HG02852 (cell line): Measurements from ENCODE around the gene SYNC.

Experiments used
- ATAC-seq: cut with Tn5 transposase; IDR thresholded peaks from one replicate; pipeline ENCODE4 v1.9.1; 2021; ENCODE audit warnings: mild to moderate bottlenecking, moderate library complexity; ENCODE audit not compliant: unreplicated experiment

SYNC gene

DNA sequence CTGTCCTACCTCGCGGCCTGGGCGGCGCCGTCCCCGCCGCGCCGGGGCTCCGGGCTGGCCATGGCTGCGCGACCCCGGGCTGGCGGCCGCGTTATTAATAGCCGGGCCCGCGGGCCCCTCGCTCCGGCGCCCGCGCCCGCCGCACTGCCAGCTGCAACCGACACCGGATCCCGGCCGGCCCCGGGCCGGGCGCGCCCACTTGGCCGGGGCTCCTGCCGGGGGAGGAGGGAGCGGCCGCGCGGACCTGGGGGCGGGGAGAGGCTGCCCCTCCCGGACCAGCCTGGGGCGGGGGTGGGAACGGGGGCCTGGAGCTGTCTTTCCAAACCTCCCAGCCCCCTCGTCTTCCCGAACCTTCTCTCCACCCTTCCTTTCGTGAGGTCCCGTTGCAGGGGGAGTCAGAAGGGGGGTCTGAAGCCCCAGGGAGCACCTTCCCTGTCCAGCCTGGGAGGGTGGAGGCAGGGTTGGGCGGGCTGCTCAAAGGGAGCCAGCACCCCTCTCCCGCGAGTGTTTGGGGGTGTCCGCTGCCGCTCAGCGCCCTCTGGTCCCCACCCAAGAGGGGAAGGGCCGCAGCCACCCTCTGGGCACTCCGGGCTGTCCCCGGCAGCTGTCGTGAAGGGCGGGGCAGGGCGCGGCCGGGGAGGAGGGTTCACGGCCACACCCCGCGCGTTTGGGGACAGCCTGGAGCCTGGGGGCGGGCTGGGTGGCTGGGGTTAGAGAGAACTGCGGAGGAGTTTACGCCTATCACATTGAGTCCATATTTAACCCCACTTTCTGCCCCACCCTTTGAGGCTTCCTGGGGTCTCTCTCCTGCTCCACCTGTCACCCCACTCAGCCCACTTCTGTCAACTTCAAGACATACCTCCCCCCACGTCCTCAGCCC is at the start of gene SYNC:
SYNC (minus strand) TSS at position 172 of the 880 bp plus-strand sequence; CDS start at position 62, 110 bp downstream.
- ATAC-seq, result no peak

GRCh38 chr1:32749771-32750170 is 47.2 kb upstream of the SYNC start:
- ATAC-seq, result no peak

DNA sequence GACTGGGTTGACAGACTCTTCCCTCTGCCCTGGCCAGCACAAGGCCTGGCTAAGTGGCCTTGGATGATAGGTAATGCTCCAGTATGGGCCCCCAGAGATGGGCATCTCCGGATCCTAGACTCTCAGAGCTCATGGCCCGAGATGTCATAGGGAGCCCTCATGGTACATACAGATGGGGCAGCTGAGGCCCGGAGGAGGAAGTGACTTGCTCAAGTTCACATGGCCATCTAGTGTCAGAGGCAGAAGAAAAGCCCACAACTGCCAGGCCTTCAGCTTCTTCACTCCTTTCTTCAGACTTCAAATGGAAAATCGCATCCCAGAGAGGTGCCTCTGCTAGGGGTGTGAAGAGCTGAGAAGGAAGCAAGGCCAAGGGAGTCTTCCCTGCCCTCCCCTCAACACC is 46.8 kb upstream of the SYNC start:
- ATAC-seq, result no peak

DNA sequence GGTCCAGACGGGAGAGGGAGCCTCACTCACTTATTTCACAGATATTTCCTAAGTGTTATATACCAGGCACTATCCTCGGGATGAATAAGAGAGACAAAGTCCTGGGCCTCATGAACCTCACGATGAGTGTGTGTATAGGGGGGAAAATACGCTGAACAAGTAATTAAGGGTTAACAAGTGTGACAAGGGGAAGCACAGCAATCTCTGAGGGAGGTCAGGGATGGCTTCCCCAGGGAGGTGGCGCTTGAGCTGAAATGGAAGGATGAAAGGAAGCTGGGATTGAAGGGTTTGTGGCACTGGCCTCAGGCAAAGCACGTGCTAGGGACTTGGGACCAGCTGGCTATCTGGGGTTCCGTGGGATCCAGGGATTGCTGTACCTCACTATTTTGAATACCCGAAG is 46.4 kb upstream of the SYNC start:
- ATAC-seq, result no peak

DNA sequence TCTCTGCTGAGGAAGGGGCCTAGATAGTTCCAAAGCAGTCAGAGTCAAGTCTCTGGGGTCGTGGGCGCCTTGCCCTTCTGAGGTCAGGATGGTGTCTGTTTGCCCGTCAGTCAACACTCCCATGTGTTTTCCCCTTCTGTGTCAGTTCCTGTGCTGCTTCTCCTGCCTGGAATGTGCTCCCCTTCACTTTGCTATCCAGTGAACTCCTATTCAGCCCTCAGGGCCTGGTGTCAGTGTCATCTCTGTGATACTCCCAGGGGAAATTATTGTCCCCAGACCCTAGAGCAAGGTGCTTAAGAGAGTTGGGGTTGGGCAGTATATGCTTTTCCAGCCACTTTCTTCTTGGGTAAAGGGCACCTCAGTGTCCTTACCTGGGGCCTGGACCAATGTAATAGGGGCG is 45.8 kb upstream of the SYNC start:
- ATAC-seq, result no peak

- no peak for ATAC-seq
These were observed 43.6 kb upstream of the SYNC start for GRCh38 chr1:32746130-32746529.

- ATAC-seq, result no peak
These were observed 41.5 kb upstream of the SYNC start for GRCh38 chr1:32744071-32744425.

DNA sequence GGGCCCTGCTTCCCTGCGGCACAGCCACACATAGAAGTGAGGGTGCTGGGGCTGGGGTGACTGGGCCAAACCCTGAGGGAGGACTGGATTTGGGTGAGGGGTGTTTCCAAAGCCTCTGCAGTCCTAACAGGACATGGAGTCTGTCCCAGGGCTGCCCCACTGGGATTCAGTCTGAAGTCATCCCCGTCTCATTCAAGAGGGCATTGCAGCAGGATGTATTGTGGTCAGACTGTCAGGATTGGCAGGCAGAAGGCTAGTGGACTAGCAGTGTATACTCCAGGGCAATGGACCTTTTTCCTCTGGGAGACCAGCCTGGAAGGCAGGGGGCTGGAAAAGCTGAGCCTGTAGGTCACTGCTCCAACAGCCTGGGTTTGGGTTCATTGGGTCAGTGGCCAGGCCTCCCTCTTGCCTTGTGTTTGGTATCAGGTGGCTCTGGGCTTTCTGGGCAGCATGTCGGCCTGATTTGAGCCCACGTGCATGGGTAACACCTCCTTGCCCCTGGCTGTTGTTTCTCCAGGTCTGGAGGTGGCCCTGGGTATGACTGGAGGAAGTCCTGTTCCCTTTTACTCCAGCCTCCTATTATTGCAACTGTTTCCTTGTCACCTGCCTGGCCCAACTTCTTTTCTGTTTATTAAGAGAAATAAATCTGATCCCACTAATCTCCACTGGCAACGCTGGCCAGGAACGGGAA is 41.0 kb upstream of the SYNC start:
- ATAC-seq, result no peak

DNA sequence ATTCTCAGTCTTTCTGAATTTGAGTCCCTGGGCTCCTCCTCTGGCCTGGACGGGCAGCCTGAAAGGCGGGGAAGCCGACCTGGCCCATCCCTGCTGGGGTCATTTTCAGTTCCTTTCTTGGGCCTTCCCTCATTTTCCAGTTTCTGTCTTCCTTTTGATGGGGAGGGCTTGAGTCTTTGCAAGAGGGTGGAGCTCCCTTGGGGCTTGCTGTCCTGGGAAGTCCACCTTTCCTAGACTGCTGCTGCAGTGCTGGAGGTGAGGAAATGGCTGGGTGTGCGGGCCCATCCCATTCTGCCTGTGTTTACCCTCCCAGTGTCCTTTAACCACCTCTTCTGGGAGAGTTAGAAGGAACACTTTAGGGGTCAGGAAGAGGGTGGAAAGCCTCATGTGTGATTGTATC is 40.4 kb upstream of the SYNC start:
- no peak for ATAC-seq

- ATAC-seq, result no peak
These were observed 39.8 kb upstream of the SYNC start for GRCh38 chr1:32742199-32742947.

- ATAC-seq, result no peak
These were observed 39.0 kb upstream of the SYNC start for GRCh38 chr1:32741413-32742198.

GRCh38 chr1:32741059-32741412 is 38.5 kb upstream of the SYNC start:
- ATAC-seq, result no peak

DNA sequence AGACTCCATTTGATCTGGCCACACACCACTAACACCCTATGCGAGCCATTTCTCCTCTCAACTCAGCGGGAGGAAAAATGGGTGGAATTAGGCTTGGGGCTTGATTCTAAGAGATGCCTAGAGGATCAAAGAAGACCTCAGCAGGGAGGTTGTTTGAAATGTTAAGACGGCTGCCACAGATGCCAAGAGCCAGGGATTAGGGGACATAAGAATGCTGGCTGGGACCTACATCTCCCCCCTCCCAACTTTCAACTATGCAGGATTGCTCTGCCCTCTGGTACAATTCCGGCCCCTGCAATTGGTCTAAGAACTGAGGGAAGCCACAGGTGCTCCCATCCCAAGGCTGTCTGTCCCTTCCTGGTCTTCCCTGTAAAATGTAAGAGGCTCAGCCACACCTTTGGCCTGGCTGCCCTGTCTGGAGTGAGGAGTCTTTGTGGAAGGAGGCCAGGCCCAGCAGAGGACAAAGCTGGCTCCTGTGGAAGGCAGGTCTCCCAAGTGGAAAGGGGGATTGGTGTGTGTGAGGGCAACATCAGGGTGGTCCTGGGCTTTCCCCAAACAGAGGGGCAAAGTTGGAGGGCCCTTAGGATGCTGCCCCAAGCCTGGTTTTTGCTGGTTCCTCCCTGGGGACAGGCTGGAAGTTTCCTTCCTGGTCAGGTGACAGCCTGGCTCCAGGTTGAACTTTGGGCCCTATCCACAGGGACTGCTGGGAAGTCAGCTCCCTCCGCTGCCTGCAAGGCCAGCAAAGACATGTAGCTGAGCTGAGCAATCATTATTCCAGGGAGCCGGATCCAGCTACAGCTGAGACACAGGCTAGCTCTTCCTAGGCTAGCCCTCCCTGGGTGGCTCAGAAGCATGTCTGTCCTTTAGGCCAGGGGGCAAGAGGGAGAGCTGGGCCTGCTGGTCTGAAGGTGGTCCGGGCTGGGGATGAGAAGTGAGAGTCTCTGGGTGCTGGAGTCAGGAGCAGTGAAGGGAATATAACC is 34.5 kb upstream of the SYNC start:
- no peak for ATAC-seq

- no peak for ATAC-seq
These were observed 31.2 kb upstream of the SYNC start for GRCh38 chr1:32733582-32734321.

DNA sequence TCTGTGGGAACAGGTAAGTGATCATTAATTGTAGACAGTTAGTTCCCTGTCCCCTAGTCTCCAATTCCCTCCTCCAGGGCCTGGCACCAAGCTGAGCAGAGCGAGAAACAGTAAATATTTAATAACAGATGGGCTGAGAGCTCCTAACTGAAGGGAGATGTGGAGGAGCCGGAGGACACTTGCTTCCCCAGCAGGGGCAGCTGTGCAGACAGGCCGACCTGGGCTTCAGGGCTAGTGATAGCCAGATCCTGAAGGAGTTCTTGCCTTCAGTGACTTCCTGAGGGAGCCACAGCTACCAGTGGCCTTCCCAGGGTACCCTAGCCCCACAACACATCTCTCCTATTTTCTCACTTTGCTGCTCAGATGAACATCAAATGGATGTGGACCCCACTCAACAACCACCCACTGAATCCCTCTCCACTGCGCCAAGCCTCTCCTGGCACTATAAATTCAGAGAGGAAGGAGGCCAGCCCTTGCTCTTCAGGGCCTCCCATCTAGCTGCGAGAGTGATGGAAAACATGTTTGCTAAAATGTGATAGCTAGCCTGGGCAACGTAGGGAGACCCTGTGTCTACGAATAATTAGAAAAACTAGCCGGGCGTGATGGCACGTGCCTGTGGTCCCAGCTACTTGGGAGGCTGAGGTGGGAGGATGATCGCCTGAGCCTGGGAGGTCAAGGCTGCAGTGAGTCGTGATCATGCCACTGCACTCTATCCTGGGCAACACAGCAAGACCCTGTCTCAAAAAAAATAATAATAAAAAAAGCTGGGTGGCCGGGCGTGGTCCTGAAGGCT is 26.9 kb upstream of the SYNC start:
- ATAC-seq, result no peak

DNA sequence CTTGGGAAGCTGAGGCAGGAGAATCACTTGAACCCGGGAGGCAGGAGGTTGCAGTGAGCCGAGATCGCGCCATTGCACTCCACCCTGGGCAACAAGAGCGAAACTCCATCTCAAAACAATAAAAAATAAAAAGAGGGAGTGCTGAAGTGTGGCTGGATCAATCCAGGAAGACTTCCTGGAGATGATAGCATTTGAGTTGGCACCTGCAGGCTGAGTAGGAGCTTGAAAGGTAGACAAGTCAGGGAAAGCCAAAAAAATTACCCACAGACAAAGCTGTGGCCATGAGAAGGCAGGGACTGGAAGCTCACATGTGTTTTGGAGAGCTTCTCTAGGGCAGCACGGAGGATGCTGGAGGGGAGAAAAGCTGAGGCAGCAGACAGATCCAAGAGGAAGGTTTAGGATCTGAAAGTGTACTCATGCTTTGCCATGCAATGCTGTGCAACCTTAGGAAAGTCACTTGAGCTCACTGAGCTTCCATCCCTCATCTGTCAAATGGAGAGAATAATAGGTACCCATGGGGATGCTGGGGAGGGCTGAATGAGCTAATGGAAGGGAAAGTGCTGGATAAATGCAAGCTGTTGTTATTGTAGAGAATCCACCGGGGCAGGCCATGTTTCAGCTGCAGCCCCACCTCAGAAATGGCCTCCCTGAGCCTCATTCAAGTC is 26.0 kb upstream of the SYNC start:
- ATAC-seq, result no peak

GRCh38 chr1:32727876-32728275 is 25.3 kb upstream of the SYNC start:
- ATAC-seq, result no peak

DNA sequence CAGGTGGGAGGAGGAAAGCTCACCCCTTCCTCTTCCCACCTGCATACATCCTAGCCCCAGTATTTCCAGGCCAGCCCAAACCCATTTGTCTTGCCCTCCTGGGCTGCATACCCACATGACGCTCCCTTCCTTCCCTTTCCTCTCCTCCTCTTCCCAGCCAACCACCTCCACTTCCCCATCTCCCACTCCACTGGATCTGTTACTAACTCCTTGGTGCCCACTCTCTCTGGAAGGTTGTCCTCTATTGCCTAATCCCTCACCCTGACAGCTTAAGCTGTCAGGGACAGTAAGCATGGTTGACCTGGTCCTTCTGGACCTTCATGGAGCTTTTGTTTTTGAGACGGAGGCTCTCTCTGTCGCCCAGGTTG is 23.0 kb upstream of the SYNC start:
- ATAC-seq, result no peak
